ENCODE measurements around the gene VAPA. TPM values are rescaled to one million over a fixed set of nuclear protein-coding genes. Genes with fewer than 3 reads are reported as not detected.

VAPA gene
- total RNA-seq, 2 experiments from 2014 or later = 162 to 177 TPM

DNA sequence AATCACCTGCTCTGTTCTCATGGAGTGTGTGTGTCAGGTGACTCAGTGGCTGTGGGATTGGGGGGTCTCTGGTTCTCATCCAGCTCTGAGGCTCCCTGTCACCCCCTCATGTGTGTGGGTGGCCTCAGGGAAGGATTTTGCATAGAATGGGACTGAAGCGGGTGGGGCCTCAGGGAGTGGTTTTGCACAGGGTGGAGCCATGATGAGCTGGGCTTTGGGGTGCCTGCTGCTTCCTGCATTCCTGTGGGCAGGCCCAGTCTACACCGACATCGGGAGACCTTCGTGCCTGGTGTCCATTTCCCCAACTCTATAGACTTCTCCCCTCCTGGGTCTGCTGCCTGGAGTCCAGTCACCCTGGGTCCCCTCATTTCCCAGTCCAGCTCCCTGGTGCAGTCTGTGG lies 59.7 kb downstream of the VAPA start:
- CTCF ChIA-PET = interaction anchor here (2.7 kb wide), 1 partner anchor 546 kb away, joined by 14 read pairs; no protein-coding TSS in a partner anchor
- Mint-ChIP-seq H3K4me1 (ENCODE audit: low read depth) (peaks cover 11% of the 10 kb centered on the region), H3K36me3 (ENCODE audit: low read depth) (no peaks in the 10 kb centered on the region), H3K27me3 (peaks cover 27% of the 10 kb centered on the region), H3K27ac (no peak overlapping the region), H3K9me3 (peaks cover 5% of the 10 kb centered on the region), H3K4me3 (no peak overlapping the region)
- POLR2A ChIA-PET = no interaction called here
- peaks cover 8% of the 10 kb centered on the region for H3K4me1 ChIP-seq (ENCODE audit: insufficient read depth, low read length)
- H3K4me3 ChIP-seq (ENCODE audit: low read length) = no peak overlapping the region
- H3K27me3 ChIP-seq (ENCODE audit: control insufficient read depth in 1 of 2, insufficient read depth in 2 of 2, low read length in 2 of 2) = peaks cover 18 to 23% of the 10 kb centered on the region in 2 experiments
- ATAC-seq (ENCODE audit: poor library complexity) = no peak
- DNase-seq = no peak
- no peak overlapping the region for H3K27ac ChIP-seq (ENCODE audit: low read depth in 1 of 2, low read length in 2 of 2)
- intact Hi-C loops (cut with DNase I, micrococcal nuclease) = loop anchor here (5.0 to 10.0 kb wide), 4 partner anchors 1061 to 1579 kb away; no protein-coding TSS in a partner anchor
- no peaks in the 10 kb centered on the region for H3K36me3 ChIP-seq (ENCODE audit: insufficient read depth, low read length)
- TF ChIP-seq, protein P1, sequence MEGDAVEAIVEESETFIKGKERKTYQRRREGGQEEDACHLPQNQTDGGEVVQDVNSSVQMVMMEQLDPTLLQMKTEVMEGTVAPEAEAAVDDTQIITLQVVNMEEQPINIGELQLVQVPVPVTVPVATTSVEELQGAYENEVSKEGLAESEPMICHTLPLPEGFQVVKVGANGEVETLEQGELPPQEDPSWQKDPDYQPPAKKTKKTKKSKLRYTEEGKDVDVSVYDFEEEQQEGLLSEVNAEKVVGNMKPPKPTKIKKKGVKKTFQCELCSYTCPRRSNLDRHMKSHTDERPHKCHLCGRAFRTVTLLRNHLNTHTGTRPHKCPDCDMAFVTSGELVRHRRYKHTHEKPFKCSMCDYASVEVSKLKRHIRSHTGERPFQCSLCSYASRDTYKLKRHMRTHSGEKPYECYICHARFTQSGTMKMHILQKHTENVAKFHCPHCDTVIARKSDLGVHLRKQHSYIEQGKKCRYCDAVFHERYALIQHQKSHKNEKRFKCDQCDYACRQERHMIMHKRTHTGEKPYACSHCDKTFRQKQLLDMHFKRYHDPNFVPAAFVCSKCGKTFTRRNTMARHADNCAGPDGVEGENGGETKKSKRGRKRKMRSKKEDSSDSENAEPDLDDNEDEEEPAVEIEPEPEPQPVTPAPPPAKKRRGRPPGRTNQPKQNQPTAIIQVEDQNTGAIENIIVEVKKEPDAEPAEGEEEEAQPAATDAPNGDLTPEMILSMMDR (IDR thresholded peaks at IDR 0.05) = no peak
- H3K9me3 ChIP-seq (ENCODE audit: control insufficient read depth in 1 of 2, insufficient read depth in 1 of 2, low read length in 2 of 2) = peaks cover 3 to 7% of the 10 kb centered on the region in 2 experiments

DNA sequence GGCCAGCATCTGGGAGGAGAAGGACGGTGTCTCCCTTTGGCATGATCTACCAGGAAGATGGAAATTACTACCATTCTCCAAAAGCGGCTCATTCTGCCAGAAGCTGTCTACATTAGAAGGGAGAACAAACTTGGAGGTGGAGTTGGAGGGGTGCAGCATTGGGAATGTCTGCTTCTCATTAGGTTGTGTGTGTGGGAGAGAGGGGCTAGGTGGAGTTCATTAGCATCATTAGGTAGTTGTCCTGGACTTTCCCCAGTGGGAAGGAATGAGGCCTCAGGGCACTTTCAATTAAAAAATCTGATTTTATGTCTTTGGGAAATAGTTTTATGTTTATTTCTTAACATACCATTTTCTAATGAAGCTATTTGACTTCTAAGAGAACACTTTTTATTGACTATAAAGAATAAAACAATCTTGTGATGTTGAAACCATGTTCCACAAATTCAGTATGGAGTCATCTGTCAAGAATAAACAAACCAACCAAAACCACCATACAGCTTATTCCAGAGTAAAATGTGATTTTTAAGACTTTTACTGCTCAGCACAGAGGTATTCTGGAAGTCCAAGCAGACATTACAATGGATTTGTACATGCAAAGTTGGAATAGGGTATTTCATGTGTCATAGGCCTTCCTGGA lies 60.6 kb downstream of the VAPA start:
- Mint-ChIP-seq H3K36me3 (ENCODE audit: low read depth) (no peaks in the 10 kb centered on the region), H3K4me1 (ENCODE audit: low read depth) (peaks cover 2% of the 10 kb centered on the region), H3K27me3 (peaks cover 17% of the 10 kb centered on the region), H3K9me3 (peaks cover 5% of the 10 kb centered on the region), H3K4me3 (no peak overlapping the region), H3K27ac (no peak overlapping the region)
- CTCF ChIA-PET = no interaction called here
- ATAC-seq (ENCODE audit: poor library complexity) (no peak), DNase-seq (no peak)
- TF ChIP-seq, protein P1 (IDR thresholded peaks at IDR 0.05) = no peak
- no peaks in the 10 kb centered on the region for H3K4me1 ChIP-seq (ENCODE audit: insufficient read depth, low read length)
- no peak overlapping the region for H3K4me3 ChIP-seq (ENCODE audit: low read length)
- intact Hi-C loops (cut with DNase I, micrococcal nuclease) = loop anchor here (5.0 to 10.0 kb wide), 4 partner anchors 1060 to 1578 kb away; no protein-coding TSS in a partner anchor
- H3K9me3 ChIP-seq (ENCODE audit: control insufficient read depth in 1 of 2, insufficient read depth in 1 of 2, low read length in 2 of 2) = peaks cover 3 to 7% of the 10 kb centered on the region in 2 experiments
- no peak overlapping the region for H3K27ac ChIP-seq (ENCODE audit: low read depth in 1 of 2, low read length in 2 of 2)
- H3K27me3 ChIP-seq (ENCODE audit: control insufficient read depth in 1 of 2, insufficient read depth in 2 of 2, low read length in 2 of 2) = peaks cover 12 to 17% of the 10 kb centered on the region in 2 experiments
- POLR2A ChIA-PET = no interaction called here
- no peaks in the 10 kb centered on the region for H3K36me3 ChIP-seq (ENCODE audit: insufficient read depth, low read length)

DNA sequence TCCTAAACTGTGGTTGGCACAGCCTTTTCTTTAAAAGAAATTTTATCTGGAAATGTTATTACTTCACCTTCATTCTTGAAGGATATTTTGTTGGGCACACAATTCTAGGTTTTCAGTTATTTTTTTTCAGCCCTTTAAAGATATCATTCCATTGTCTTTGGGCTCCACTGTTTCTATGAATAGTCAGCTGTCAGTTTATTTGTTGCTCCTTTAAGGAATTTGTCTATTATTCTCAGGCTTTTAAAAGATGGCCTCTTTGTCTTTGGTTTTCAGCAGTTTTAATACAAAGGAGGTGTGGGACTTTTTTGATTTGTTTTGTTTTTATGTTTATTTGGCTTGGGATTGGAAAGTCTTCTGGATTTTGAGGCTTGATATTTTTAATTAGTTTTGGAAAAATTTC lies 61.8 kb downstream of the VAPA start:
- Histone ChIP-seq H3K36me3 (ENCODE audit: insufficient read depth, low read length) (no peaks in the 10 kb centered on the region), H3K4me1 (ENCODE audit: insufficient read depth, low read length) (no peaks in the 10 kb centered on the region), H3K4me3 (ENCODE audit: low read length) (no peak overlapping the region), H3K27ac (ENCODE audit: low read depth in 1 of 2, low read length in 2 of 2) (no peak overlapping the region), H3K9me3 (ENCODE audit: control insufficient read depth in 1 of 2, insufficient read depth in 1 of 2, low read length in 2 of 2) (peaks cover 0 to 7% of the 10 kb centered on the region in 2 experiments), H3K27me3 (ENCODE audit: control insufficient read depth in 1 of 2, insufficient read depth in 2 of 2, low read length in 2 of 2) (peaks cover 0 to 4% of the 10 kb centered on the region in 2 experiments)
- H3K4me1 Mint-ChIP-seq (ENCODE audit: low read depth) = no peaks in the 10 kb centered on the region
- no peak for DNase-seq
- ChIA-PET POLR2A (no interaction called here), CTCF (interaction anchor here (0.6 kb wide), 1 partner anchor 43 kb away, joined by 3 read pairs; no protein-coding TSS in a partner anchor)
- TF ChIP-seq, protein P1 (IDR thresholded peaks at IDR 0.05) = no peak
- no peaks in the 10 kb centered on the region for H3K36me3 Mint-ChIP-seq (ENCODE audit: low read depth)
- peaks cover 5% of the 10 kb centered on the region for H3K9me3 Mint-ChIP-seq
- H3K4me3 Mint-ChIP-seq = no peak overlapping the region
- H3K27ac Mint-ChIP-seq = no peak overlapping the region
- intact Hi-C loops (cut with DNase I, micrococcal nuclease) = loop anchor here (10.0 kb wide), 2 partner anchors 1059 to 1179 kb away; no protein-coding TSS in a partner anchor
- peaks cover 5% of the 10 kb centered on the region for H3K27me3 Mint-ChIP-seq
- ATAC-seq (ENCODE audit: poor library complexity) = no peak
